Inflammatory macrophage (primary cell): ENCODE measurements around the gene ANKS6.

Experiments used
- DNase-seq, 2 donors: peaks; one replicate each; pipeline ENCODE4 v3.0.0-alpha.2; 2020 to 2022

ANKS6 gene

GRCh38 chr9:98732091-98732490 is 64.3 kb downstream of the ANKS6 start:
- DNase-seq: no peak

GRCh38 chr9:98730871-98731270 is 65.5 kb downstream of the ANKS6 start:
- no peak for DNase-seq

- no peak for DNase-seq
Measured at GRCh38 chr9:98728500-98728899, 67.9 kb downstream of the ANKS6 start.

GRCh38 chr9:98727428-98727827 is 68.9 kb downstream of the ANKS6 start:
- DNase-seq: no peak

- peak; percentile 78 to 89 for DNase-seq
Measured at GRCh38 chr9:98726735-98727134, 69.6 kb downstream of the ANKS6 start.

- DNase-seq: no peak
Measured at GRCh38 chr9:98724810-98725530, 71.4 kb downstream of the ANKS6 start.

GRCh38 chr9:98721643-98722042 is 74.7 kb downstream of the ANKS6 start:
- DNase-seq: no peak

GRCh38 chr9:98720402-98720801 is 76.0 kb downstream of the ANKS6 start:
- DNase-seq: no peak

GRCh38 chr9:98719055-98719454 is 77.3 kb downstream of the ANKS6 start:
- DNase-seq: no peak

GRCh38 chr9:98714833-98715232 is 81.5 kb downstream of the ANKS6 start:
- DNase-seq: no peak

GRCh38 chr9:98712987-98713386 is 83.4 kb downstream of the ANKS6 start:
- DNase-seq: no peak

- peak in 1 of 2 donors; percentile 44 for DNase-seq
Measured at GRCh38 chr9:98709968-98710965, 86.1 kb downstream of the ANKS6 start.

- DNase-seq: no peak
Measured at GRCh38 chr9:98708933-98709911, 87.1 kb downstream of the ANKS6 start, which contains the start of gene GABBR2. TSS of gene GABBR2 (minus strand) at chr9:98708935. CDS start at chr9:98708737, 198 bp downstream.

GRCh38 chr9:98708103-98708932 is 88.0 kb downstream of the ANKS6 start:
- no peak for DNase-seq

GRCh38 chr9:98707166-98708102 is 88.9 kb downstream of the ANKS6 start:
- DNase-seq: peak; percentile 7 to 31

GRCh38 chr9:98706651-98707165 is 89.6 kb downstream of the ANKS6 start:
- DNase-seq: peak in 1 of 2 donors; percentile 19

GRCh38 chr9:98702835-98703380 is 93.4 kb downstream of the ANKS6 start:
- DNase-seq: no peak

GRCh38 chr9:98702340-98702739 is 94.0 kb downstream of the ANKS6 start:
- DNase-seq: no peak

- no peak for DNase-seq
Measured at GRCh38 chr9:98701576-98701975, 94.8 kb downstream of the ANKS6 start.

GRCh38 chr9:98700801-98701200 is 95.6 kb downstream of the ANKS6 start:
- DNase-seq: no peak
